ENCODE results near the gene EIF2B4. TPM values are rescaled to one million over a fixed set of nuclear protein-coding genes. Genes with fewer than 3 reads are reported as not detected.

Gene EIF2B4
- total RNA-seq, 1 experiment from 2014 or later = 67.2 TPM

DNA sequence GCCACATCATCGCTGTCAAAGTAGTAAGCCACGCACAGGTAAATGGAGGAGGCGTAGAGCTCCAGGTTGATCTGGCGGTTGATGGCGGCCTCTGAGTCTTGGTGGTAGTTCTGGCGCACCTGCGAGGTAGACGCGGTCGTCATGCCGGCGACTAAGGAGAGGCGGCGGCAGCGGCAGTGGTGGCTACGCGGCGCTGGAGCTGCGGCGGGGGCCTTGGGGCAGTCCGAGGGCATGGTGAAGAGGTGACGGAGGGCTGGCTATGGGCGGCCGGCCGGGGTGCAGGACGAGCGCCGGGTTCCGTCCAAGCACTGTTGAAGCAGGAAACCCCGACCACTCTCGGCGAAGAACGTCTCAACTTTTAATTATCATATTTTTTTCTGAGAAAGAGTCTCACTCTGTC, 23.1 kb upstream of the EIF2B4 start:
- Histone ChIP-seq H3K9me3 (ENCODE audit: control insufficient read depth, low read depth, low read length) (no peaks in the 10 kb centered on the region), H3K4ac (ENCODE audit: low read depth, low read length) (no peak overlapping the region), H4K20me1 (ENCODE audit: control insufficient read depth, insufficient read depth, insufficient read length) (no peaks in the 10 kb centered on the region), H2AK5ac (ENCODE audit: insufficient read length, low read length) (no peak overlapping the region), H3K79me2 (ENCODE audit: insufficient read depth, low read length) (peaks cover 41% of the 10 kb centered on the region; the same call in 1 of the 2 replicates), H3K27ac (ENCODE audit: insufficient read length, low read depth, low read length) (no peak overlapping the region), H3T11ph (ENCODE audit: low read length) (no peak overlapping the region), H2BK20ac (ENCODE audit: low read depth, low read length, poor library complexity, severe bottlenecking) (no peak overlapping the region), H4K8ac (replicated peaks; ENCODE audit: insufficient read length, low read depth, low read length) (no peak overlapping the region), H4K5ac (ENCODE audit: insufficient read length, low read depth, low read length) (no peak overlapping the region), H2BK12ac (ENCODE audit: insufficient read length, low read depth, low read length) (no peak overlapping the region), H2AFZ (ENCODE audit: low read length) (no peak overlapping the region), H3K4me2 (ENCODE audit: insufficient read depth, insufficient read length, low read length) (no peak overlapping the region), H3K9ac (ENCODE audit: extremely low read depth, insufficient read length, low read length) (no peak overlapping the region), H3K56ac (ENCODE audit: insufficient read length, low read depth, low read length) (no peak overlapping the region), H3K18ac (ENCODE audit: insufficient read length, low read depth, low read length) (no peak overlapping the region), H3K23ac (ENCODE audit: insufficient read length, low read depth, low read length) (no peak overlapping the region), H2BK5ac (ENCODE audit: insufficient read length, low read length) (no peak overlapping the region), H3K79me1 (ENCODE audit: insufficient read depth, low read depth, low read length, poor library complexity, severe bottlenecking) (peaks cover 10% of the 10 kb centered on the region), H3K27me3 (ENCODE audit: insufficient read depth, low read length) (no peaks in the 10 kb centered on the region), H3K14ac (ENCODE audit: insufficient read depth, low read length) (no peak overlapping the region), H4K91ac (ENCODE audit: insufficient read length, low read depth, low read length) (no peak overlapping the region), H3K23me2 (ENCODE audit: insufficient read length, low read depth, low read length, poor library complexity, severe bottlenecking) (no peaks in the 10 kb centered on the region), H2BK120ac (ENCODE audit: low read depth, low read length, poor library complexity, severe bottlenecking) (no peak overlapping the region), H3K4me1 (ENCODE audit: insufficient read depth, low read length) (no peaks in the 10 kb centered on the region), H2BK15ac (ENCODE audit: low read depth, low read length) (no peak overlapping the region)
- TF ChIP-seq, protein P1, sequence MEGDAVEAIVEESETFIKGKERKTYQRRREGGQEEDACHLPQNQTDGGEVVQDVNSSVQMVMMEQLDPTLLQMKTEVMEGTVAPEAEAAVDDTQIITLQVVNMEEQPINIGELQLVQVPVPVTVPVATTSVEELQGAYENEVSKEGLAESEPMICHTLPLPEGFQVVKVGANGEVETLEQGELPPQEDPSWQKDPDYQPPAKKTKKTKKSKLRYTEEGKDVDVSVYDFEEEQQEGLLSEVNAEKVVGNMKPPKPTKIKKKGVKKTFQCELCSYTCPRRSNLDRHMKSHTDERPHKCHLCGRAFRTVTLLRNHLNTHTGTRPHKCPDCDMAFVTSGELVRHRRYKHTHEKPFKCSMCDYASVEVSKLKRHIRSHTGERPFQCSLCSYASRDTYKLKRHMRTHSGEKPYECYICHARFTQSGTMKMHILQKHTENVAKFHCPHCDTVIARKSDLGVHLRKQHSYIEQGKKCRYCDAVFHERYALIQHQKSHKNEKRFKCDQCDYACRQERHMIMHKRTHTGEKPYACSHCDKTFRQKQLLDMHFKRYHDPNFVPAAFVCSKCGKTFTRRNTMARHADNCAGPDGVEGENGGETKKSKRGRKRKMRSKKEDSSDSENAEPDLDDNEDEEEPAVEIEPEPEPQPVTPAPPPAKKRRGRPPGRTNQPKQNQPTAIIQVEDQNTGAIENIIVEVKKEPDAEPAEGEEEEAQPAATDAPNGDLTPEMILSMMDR (conservative IDR thresholded peaks at IDR 0.05) = no peak
- Mint-ChIP-seq H3K4me3 (no peak overlapping the region), H3K27me3 (ENCODE audit: low read depth) (no peaks in the 10 kb centered on the region), H3K4me1 (no peaks in the 10 kb centered on the region), H3K27ac (no peak overlapping the region), H3K36me3 (ENCODE audit: insufficient read depth in 1 of 3, low read depth in 3 of 3) (peaks cover 11 to 31% (median 16%) of the 10 kb centered on the region in 3 experiments; a peak in 6 of 7 replicates), H3K9me3 (no peaks in the 10 kb centered on the region)
- DNase-seq = no peak
- no CpG with 5 or more reads among the region's 33 CpGs for WGBS (ENCODE audit: extremely low coverage, insufficient read length, low lambda C conversion rate)
